Thymus (tissue), 11 donors: ENCODE data around the gene C10orf71. TPM values are rescaled to one million over a fixed set of nuclear protein-coding genes. Genes with fewer than 3 reads are reported as not detected.

Source experiments
- DNase-seq, 9 donors: peaks; one replicate each; pipeline ENCODE4 v3.0.0-alpha.2; 2013; ENCODE audit warnings: low spot score in 9 of 9, low read depth in 6 of 9, missing footprints in 1 of 9
- H3K27ac ChIP-seq, 2 donors: one replicate each; pipeline ENCODE4 v1.5.1; 2013; ENCODE audit warnings: control low read depth in 1 of 2, low read depth in 1 of 2, low read length in 1 of 2, mild to moderate bottlenecking in 1 of 2, moderate library complexity in 1 of 2
- H3K27me3 ChIP-seq, 2 donors: one replicate each; pipeline ENCODE4 v1.5.1; 2013; ENCODE audit warnings: low read length in 1 of 2; ENCODE audit not compliant: control insufficient read depth in 2 of 2, insufficient read depth in 1 of 2
- H3K36me3 ChIP-seq, 2 donors: one replicate each; pipeline ENCODE4 v1.5.1; 2013; ENCODE audit warnings: low read length in 1 of 2, mild to moderate bottlenecking in 1 of 2, moderate library complexity in 1 of 2; ENCODE audit not compliant: control insufficient read depth in 2 of 2, insufficient read depth in 2 of 2
- H3K4me1 ChIP-seq, 2 donors: one replicate each; pipeline ENCODE4 v1.5.1; 2013; ENCODE audit warnings: low read length in 2 of 2; ENCODE audit not compliant: control insufficient read depth in 2 of 2, insufficient read depth in 2 of 2
- H3K4me3 ChIP-seq, 2 donors: one replicate each; pipeline ENCODE4 v1.5.1; 2013; ENCODE audit warnings: low read length in 2 of 2, control low read depth in 1 of 2, mild to moderate bottlenecking in 1 of 2
- H3K9me3 ChIP-seq, 2 donors: one replicate each; pipeline ENCODE4 v1.5.1; 2013; ENCODE audit warnings: low read length in 1 of 2, mild to moderate bottlenecking in 1 of 2; ENCODE audit not compliant: control insufficient read depth in 2 of 2, insufficient read depth in 1 of 2
- WGBS: extraction: QIAGEN DNeasy Blood & Tissue Kit; methylation state at CpG from one replicate; pipeline ENCODE4 v1.1.7; 2013; 5-methylcytosine and 5-hydroxymethylcytosine counted together
- polyA plus RNA-seq: library from polyadenylated mRNA; stranded (reverse); fragments of 200-250 nt; gene quantifications from one replicate; pipeline ENCODE4 v1.2.3, GENCODE V29; 2013
- total RNA-seq: library from RNA; stranded (reverse); fragments of 120-200 nt; gene quantifications from one replicate; pipeline ENCODE4 v1.2.4, GENCODE V29; 2013
- donor health status: healthy.

The C10orf71 gene
- total and polyA plus RNA-seq, 2 donors: 0.02 to 0.05 TPM

- WGBS: 96% methylated on average over 11 of the region's 11 CpGs
- no peak for DNase-seq
- H3K4me3 ChIP-seq: no peak overlapping the region
- no peaks in the 10 kb centered on the region for H3K36me3 ChIP-seq
- no peaks in the 10 kb centered on the region for H3K9me3 ChIP-seq
- peaks cover 4 to 18% of the 10 kb centered on the region in 2 donors for H3K4me1 ChIP-seq
- H3K27ac ChIP-seq: no peak overlapping the region
- no peaks in the 10 kb centered on the region for H3K27me3 ChIP-seq
Observed at GRCh38 chr10:49313501-49314070, 14.6 kb downstream of the C10orf71 start.

- no peak overlapping the region for H3K27ac ChIP-seq
- no peaks in the 10 kb centered on the region for H3K27me3 ChIP-seq
- DNase-seq: no peak
- no peaks in the 10 kb centered on the region for H3K9me3 ChIP-seq
- peaks cover 4 to 12% of the 10 kb centered on the region in 2 donors for H3K4me1 ChIP-seq
- no peaks in the 10 kb centered on the region for H3K36me3 ChIP-seq
- H3K4me3 ChIP-seq: no peak overlapping the region
- 96% methylated on average over 5 of the region's 5 CpGs for WGBS
Observed at GRCh38 chr10:49314806-49315205, 15.8 kb downstream of the C10orf71 start.

- 97% methylated on average over 6 of the region's 6 CpGs for WGBS
- DNase-seq: no peak
Observed at GRCh38 chr10:49318028-49318427, 19.1 kb downstream of the C10orf71 start.

GRCh38 chr10:49318755-49319154 lies 19.8 kb downstream of the C10orf71 start:
- H3K36me3 ChIP-seq: no peaks in the 10 kb centered on the region
- no peak for DNase-seq
- no peaks in the 10 kb centered on the region for H3K4me1 ChIP-seq
- H3K27ac ChIP-seq: no peak overlapping the region
- H3K9me3 ChIP-seq: no peaks in the 10 kb centered on the region
- H3K4me3 ChIP-seq: no peak overlapping the region
- H3K27me3 ChIP-seq: no peaks in the 10 kb centered on the region

More at GRCh38 chr10:49318028-49318427, 19.1 kb downstream of the C10orf71 start:
- no peak overlapping the region for H3K27ac ChIP-seq
- no peaks in the 10 kb centered on the region for H3K4me1 ChIP-seq
- H3K4me3 ChIP-seq: no peak overlapping the region
- no peaks in the 10 kb centered on the region for H3K27me3 ChIP-seq
- no peaks in the 10 kb centered on the region for H3K36me3 ChIP-seq
- H3K9me3 ChIP-seq: no peaks in the 10 kb centered on the region

- no peak overlapping the region for H3K27ac ChIP-seq
- WGBS: 96% methylated on average over 1 of the region's 1 CpG
- no peaks in the 10 kb centered on the region for H3K4me1 ChIP-seq
- no peaks in the 10 kb centered on the region for H3K27me3 ChIP-seq
- no peaks in the 10 kb centered on the region for H3K36me3 ChIP-seq
- no peak for DNase-seq
- no peak overlapping the region for H3K4me3 ChIP-seq
- H3K9me3 ChIP-seq: no peaks in the 10 kb centered on the region
Observed at GRCh38 chr10:49319206-49319605, 20.2 kb downstream of the C10orf71 start.

GRCh38 chr10:49320191-49320590 lies 21.2 kb downstream of the C10orf71 start:
- no peak for DNase-seq
- no peaks in the 10 kb centered on the region for H3K27me3 ChIP-seq
- no peak overlapping the region for H3K27ac ChIP-seq
- H3K9me3 ChIP-seq: no peaks in the 10 kb centered on the region
- no peaks in the 10 kb centered on the region for H3K4me1 ChIP-seq
- H3K36me3 ChIP-seq: no peaks in the 10 kb centered on the region
- no peak overlapping the region for H3K4me3 ChIP-seq
- 97% methylated on average over 2 of the region's 2 CpGs for WGBS

- Histone ChIP-seq H3K4me3 (no peak overlapping the region), H3K27ac (no peak overlapping the region), H3K4me1 (no peaks in the 10 kb centered on the region), H3K27me3 (no peaks in the 10 kb centered on the region), H3K9me3 (no peaks in the 10 kb centered on the region), H3K36me3 (no peaks in the 10 kb centered on the region)
- DNase-seq: no peak
- WGBS: 91% methylated on average over 3 of the region's 3 CpGs
Observed at GRCh38 chr10:49321021-49321420, 22.1 kb downstream of the C10orf71 start.

GRCh38 chr10:49322371-49323170 lies 23.6 kb downstream of the C10orf71 start:
- H3K4me3 ChIP-seq: no peak overlapping the region
- no peak for DNase-seq
- H3K27ac ChIP-seq: no peak overlapping the region
- 94% methylated on average over 26 of the region's 26 CpGs for WGBS
- H3K36me3 ChIP-seq: no peaks in the 10 kb centered on the region
- H3K9me3 ChIP-seq: no peaks in the 10 kb centered on the region
- H3K4me1 ChIP-seq: no peaks in the 10 kb centered on the region
- no peaks in the 10 kb centered on the region for H3K27me3 ChIP-seq

- Histone ChIP-seq H3K4me1 (no peaks in the 10 kb centered on the region), H3K27ac (no peak overlapping the region), H3K4me3 (no peak overlapping the region), H3K9me3 (no peaks in the 10 kb centered on the region), H3K27me3 (no peaks in the 10 kb centered on the region), H3K36me3 (no peaks in the 10 kb centered on the region)
- DNase-seq: no peak
- 78% methylated on average over 7 of the region's 7 CpGs for WGBS
Observed at GRCh38 chr10:49323171-49323895, 24.4 kb downstream of the C10orf71 start.
